ENCODE data around the gene KCTD13. TPM values are rescaled to one million over a fixed set of nuclear protein-coding genes. Genes with fewer than 3 reads are reported as not detected.
"Not testable (repeated sequence)": the region's sequence is repeated elsewhere in the genome, so short reads cannot be mapped to it uniquely, and the experiment has no call there.

Gene KCTD13
- polyA plus RNA-seq, 2 donors = 10.1 to 15.5 TPM

GRCh38 chr16:29963021-29963743, 37.2 kb upstream of the KCTD13 start:
- Histone ChIP-seq H3K4me3 (ENCODE audit: low read depth in 1 of 2, low read length in 2 of 2) (peak overlapping the region; percentile 1 to 85), H3K27me3 (ENCODE audit: control insufficient read depth in 1 of 2, insufficient read depth in 2 of 2, low read length in 2 of 2) (no peaks in the 10 kb centered on the region), H3K27ac (ENCODE audit: low read depth in 2 of 2, low read length in 1 of 2) (peak overlapping the region; percentile 94 to 98), H3K9me3 (ENCODE audit: control insufficient read depth in 2 of 2, insufficient read depth in 1 of 2, low read depth in 1 of 2, low read length in 1 of 2) (no peaks in the 10 kb centered on the region), H3K36me3 (ENCODE audit: control insufficient read depth in 2 of 2, insufficient read depth in 2 of 2, low read length in 1 of 2) (peaks cover 0 to 3% of the 10 kb centered on the region in 2 donors), H3K4me1 (ENCODE audit: control insufficient read depth in 2 of 2, insufficient read depth in 2 of 2, low read length in 1 of 2) (peaks cover 0 to 3% of the 10 kb centered on the region in 2 donors)
- 76 to 81% methylated on average over 14 of the region's 14 CpGs for WGBS, 2 donors

- WGBS, 2 donors = 5 to 6% methylated on average over 17 to 18 of the region's 18 CpGs
- Histone ChIP-seq H3K36me3 (ENCODE audit: control insufficient read depth in 2 of 2, insufficient read depth in 2 of 2, low read length in 1 of 2) (no peaks in the 10 kb centered on the region), H3K27me3 (ENCODE audit: control insufficient read depth in 1 of 2, insufficient read depth in 2 of 2, low read length in 2 of 2) (no peaks in the 10 kb centered on the region)
Observed at GRCh38 chr16:29962344-29962994, 36.4 kb upstream of the KCTD13 start.

GRCh38 chr16:29961479-29962343, 35.7 kb upstream of the KCTD13 start, which contains the start of gene TMEM219:
Gene TMEM219 (plus strand): TSS chr16:29962079. CDS start chr16:29963144, 1,065 bp downstream.
- Histone ChIP-seq H3K9me3 (ENCODE audit: control insufficient read depth in 2 of 2, insufficient read depth in 1 of 2, low read depth in 1 of 2, low read length in 1 of 2) (no peaks in the 10 kb centered on the region), H3K4me1 (ENCODE audit: control insufficient read depth in 2 of 2, insufficient read depth in 2 of 2, low read length in 1 of 2) (peaks cover 0 to 3% of the 10 kb centered on the region in 2 donors), H3K36me3 (ENCODE audit: control insufficient read depth in 2 of 2, insufficient read depth in 2 of 2, low read length in 1 of 2) (no peaks in the 10 kb centered on the region), H3K27me3 (ENCODE audit: control insufficient read depth in 1 of 2, insufficient read depth in 2 of 2, low read length in 2 of 2) (no peaks in the 10 kb centered on the region), H3K27ac (ENCODE audit: low read depth in 2 of 2, low read length in 1 of 2) (peak within 1 kb of the TSS; percentile 94 to 98), H3K4me3 (ENCODE audit: low read depth in 1 of 2, low read length in 2 of 2) (peak within 1 kb of the TSS; percentile 71 to 85)
- WGBS, 2 donors = 0 to 1% methylated on average over 56 to 75 of the region's 75 CpGs

More at GRCh38 chr16:29962344-29962994, 36.4 kb upstream of the KCTD13 start:
- peak overlapping the region; percentile 71 to 85 for H3K4me3 ChIP-seq (ENCODE audit: low read depth in 1 of 2, low read length in 2 of 2)
- H3K9me3 ChIP-seq (ENCODE audit: control insufficient read depth in 2 of 2, insufficient read depth in 1 of 2, low read depth in 1 of 2, low read length in 1 of 2) = no peaks in the 10 kb centered on the region
- H3K4me1 ChIP-seq (ENCODE audit: control insufficient read depth in 2 of 2, insufficient read depth in 2 of 2, low read length in 1 of 2) = peaks cover 0 to 3% of the 10 kb centered on the region in 2 donors
- peak overlapping the region; percentile 94 to 98 for H3K27ac ChIP-seq (ENCODE audit: low read depth in 2 of 2, low read length in 1 of 2)

GRCh38 chr16:29961127-29961478, 35.1 kb upstream of the KCTD13 start:
- Histone ChIP-seq H3K9me3 (ENCODE audit: control insufficient read depth in 2 of 2, insufficient read depth in 1 of 2, low read depth in 1 of 2, low read length in 1 of 2) (no peaks in the 10 kb centered on the region), H3K4me1 (ENCODE audit: control insufficient read depth in 2 of 2, insufficient read depth in 2 of 2, low read length in 1 of 2) (peaks cover 0 to 3% of the 10 kb centered on the region in 2 donors), H3K27me3 (ENCODE audit: control insufficient read depth in 1 of 2, insufficient read depth in 2 of 2, low read length in 2 of 2) (no peaks in the 10 kb centered on the region), H3K27ac (ENCODE audit: low read depth in 2 of 2, low read length in 1 of 2) (peak overlapping the region; percentile 94 to 98), H3K36me3 (ENCODE audit: control insufficient read depth in 2 of 2, insufficient read depth in 2 of 2, low read length in 1 of 2) (no peaks in the 10 kb centered on the region), H3K4me3 (ENCODE audit: low read depth in 1 of 2, low read length in 2 of 2) (peak overlapping the region; percentile 71 to 85)
- WGBS, 2 donors = 60 to 61% methylated on average over 10 of the region's 10 CpGs

- not testable (repeated sequence) for H3K4me1 ChIP-seq (ENCODE audit: control insufficient read depth in 2 of 2, insufficient read depth in 2 of 2, low read length in 1 of 2); H3K27ac ChIP-seq (ENCODE audit: low read depth in 2 of 2, low read length in 1 of 2); H3K36me3 ChIP-seq (ENCODE audit: control insufficient read depth in 2 of 2, insufficient read depth in 2 of 2, low read length in 1 of 2); H3K27me3 ChIP-seq (ENCODE audit: control insufficient read depth in 1 of 2, insufficient read depth in 2 of 2, low read length in 2 of 2); H3K9me3 ChIP-seq (ENCODE audit: control insufficient read depth in 2 of 2, insufficient read depth in 1 of 2, low read depth in 1 of 2, low read length in 1 of 2); H3K4me3 ChIP-seq (ENCODE audit: low read depth in 1 of 2, low read length in 2 of 2)
- 87% methylated on average over 4 of the region's 4 CpGs for WGBS, 2 donors
Observed at GRCh38 chr16:29959821-29960220, 33.8 kb upstream of the KCTD13 start.

GRCh38 chr16:29959293-29959692, 33.3 kb upstream of the KCTD13 start:
- Histone ChIP-seq H3K36me3 (ENCODE audit: control insufficient read depth in 2 of 2, insufficient read depth in 2 of 2, low read length in 1 of 2) (no peaks in the 10 kb centered on the region), H3K4me1 (ENCODE audit: control insufficient read depth in 2 of 2, insufficient read depth in 2 of 2, low read length in 1 of 2) (peaks cover 0 to 3% of the 10 kb centered on the region in 2 donors), H3K9me3 (ENCODE audit: control insufficient read depth in 2 of 2, insufficient read depth in 1 of 2, low read depth in 1 of 2, low read length in 1 of 2) (no peaks in the 10 kb centered on the region), H3K27ac (ENCODE audit: low read depth in 2 of 2, low read length in 1 of 2) (no peak overlapping the region), H3K4me3 (ENCODE audit: low read depth in 1 of 2, low read length in 2 of 2) (no peak overlapping the region), H3K27me3 (ENCODE audit: control insufficient read depth in 1 of 2, insufficient read depth in 2 of 2, low read length in 2 of 2) (no peaks in the 10 kb centered on the region)
- WGBS, 2 donors = 84 to 87% methylated on average over 9 of the region's 9 CpGs

- Histone ChIP-seq H3K27me3 (ENCODE audit: control insufficient read depth in 1 of 2, insufficient read depth in 2 of 2, low read length in 2 of 2) (no peaks in the 10 kb centered on the region), H3K4me3 (ENCODE audit: low read depth in 1 of 2, low read length in 2 of 2) (no peak overlapping the region), H3K36me3 (ENCODE audit: control insufficient read depth in 2 of 2, insufficient read depth in 2 of 2, low read length in 1 of 2) (no peaks in the 10 kb centered on the region), H3K27ac (ENCODE audit: low read depth in 2 of 2, low read length in 1 of 2) (no peak overlapping the region), H3K9me3 (ENCODE audit: control insufficient read depth in 2 of 2, insufficient read depth in 1 of 2, low read depth in 1 of 2, low read length in 1 of 2) (no peaks in the 10 kb centered on the region), H3K4me1 (ENCODE audit: control insufficient read depth in 2 of 2, insufficient read depth in 2 of 2, low read length in 1 of 2) (peaks cover 0 to 3% of the 10 kb centered on the region in 2 donors)
- WGBS, 2 donors = 87 to 93% methylated on average over 5 of the region's 5 CpGs
Observed at GRCh38 chr16:29958756-29959155, 32.7 kb upstream of the KCTD13 start.

- H3K27ac ChIP-seq (ENCODE audit: low read depth in 2 of 2, low read length in 1 of 2) = no peak overlapping the region
- H3K27me3 ChIP-seq (ENCODE audit: control insufficient read depth in 1 of 2, insufficient read depth in 2 of 2, low read length in 2 of 2) = no peaks in the 10 kb centered on the region
- no peaks in the 10 kb centered on the region for H3K4me1 ChIP-seq (ENCODE audit: control insufficient read depth in 2 of 2, insufficient read depth in 2 of 2, low read length in 1 of 2)
- H3K36me3 ChIP-seq (ENCODE audit: control insufficient read depth in 2 of 2, insufficient read depth in 2 of 2, low read length in 1 of 2) = no peaks in the 10 kb centered on the region
- no peak overlapping the region for H3K4me3 ChIP-seq (ENCODE audit: low read depth in 1 of 2, low read length in 2 of 2)
- 81 to 90% methylated on average over 8 of the region's 8 CpGs for WGBS, 2 donors
- H3K9me3 ChIP-seq (ENCODE audit: control insufficient read depth in 2 of 2, insufficient read depth in 1 of 2, low read depth in 1 of 2, low read length in 1 of 2) = no peaks in the 10 kb centered on the region
Observed at GRCh38 chr16:29951625-29952365, 25.8 kb upstream of the KCTD13 start.

Data from esophagus (tissue), 2 donors.